ENCODE results near the gene DBNL. TPM values are rescaled to one million over a fixed set of nuclear protein-coding genes. Genes with fewer than 3 reads are reported as not detected.

DBNL gene
- total RNA-seq, 2 donors from 2014 or later = 118 to 120 TPM

GRCh38 chr7:44107116-44107960, 62.8 kb downstream of the DBNL start:
- H3K4me1 ChIP-seq (replicated peaks) = no peaks in the 10 kb centered on the region
- no peaks in the 10 kb centered on the region for H3K9me3 ChIP-seq
- intact Hi-C loops (cut with DNase I) = loop anchor here (10.0 kb wide), 1 partner anchor 387 kb away; the partner anchor contains the start of gene NUDCD3
- 85% methylated on average over 12 of the region's 18 CpGs for WGBS
- DNase-seq (ENCODE audit: low spot score) = no peak
- TF ChIP-seq CTCF (IDR thresholded peaks at IDR 0.05) = no peak
- no peak for TF ChIP-seq POLR2A (IDR thresholded peaks at IDR 0.05)
- TF ChIP-seq POLR2AphosphoS5 (IDR thresholded peaks at IDR 0.05) = no peak
- no peak overlapping the region for H3K4me3 ChIP-seq
- H3K36me3 ChIP-seq = no peaks in the 10 kb centered on the region
- H3K27ac ChIP-seq = no peak overlapping the region
- no peaks in the 10 kb centered on the region for H3K27me3 ChIP-seq (replicated peaks; ENCODE audit: insufficient read depth)

GRCh38 chr7:44107961-44108767, 63.7 kb downstream of the DBNL start:
- no peaks in the 10 kb centered on the region for H3K36me3 ChIP-seq
- intact Hi-C loops (cut with DNase I) = loop anchor here (10.0 kb wide), 1 partner anchor 387 kb away; the partner anchor contains the start of gene NUDCD3

GRCh38 chr7:44108768-44109750, 64.6 kb downstream of the DBNL start:
- no peaks in the 10 kb centered on the region for H3K27me3 ChIP-seq (replicated peaks; ENCODE audit: insufficient read depth)
- H3K27ac ChIP-seq = no peak overlapping the region
- no peak for TF ChIP-seq CTCF (IDR thresholded peaks at IDR 0.05)
- no peak for TF ChIP-seq POLR2A (IDR thresholded peaks at IDR 0.05)
- TF ChIP-seq POLR2AphosphoS5 (IDR thresholded peaks at IDR 0.05) = no peak
- WGBS = 83% methylated on average over 20 of the region's 21 CpGs
- H3K36me3 ChIP-seq = no peaks in the 10 kb centered on the region
- H3K9me3 ChIP-seq = no peaks in the 10 kb centered on the region
- intact Hi-C loops (cut with DNase I) = loop anchor here (10.0 kb wide), 1 partner anchor 386 kb away; the partner anchor contains the start of gene NUDCD3
- no peak for DNase-seq (ENCODE audit: low spot score)
- no peak overlapping the region for H3K4me3 ChIP-seq
- H3K4me1 ChIP-seq (replicated peaks) = no peaks in the 10 kb centered on the region

More at GRCh38 chr7:44107961-44108767, 63.7 kb downstream of the DBNL start:
- no peak overlapping the region for H3K27ac ChIP-seq
- H3K4me1 ChIP-seq (replicated peaks) = no peaks in the 10 kb centered on the region
- no peak for TF ChIP-seq POLR2A (IDR thresholded peaks at IDR 0.05)
- no peaks in the 10 kb centered on the region for H3K9me3 ChIP-seq
- H3K4me3 ChIP-seq = no peak overlapping the region
- DNase-seq (ENCODE audit: low spot score) = no peak
- 81% methylated on average over 21 of the region's 21 CpGs for WGBS
- no peaks in the 10 kb centered on the region for H3K27me3 ChIP-seq (replicated peaks; ENCODE audit: insufficient read depth)

GRCh38 chr7:44109991-44110390, 65.5 kb downstream of the DBNL start:
- Histone ChIP-seq H3K27ac (no peak overlapping the region), H3K4me3 (no peak overlapping the region), H3K9me3 (no peaks in the 10 kb centered on the region), H3K27me3 (replicated peaks; ENCODE audit: insufficient read depth) (no peaks in the 10 kb centered on the region), H3K36me3 (no peaks in the 10 kb centered on the region), H3K4me1 (replicated peaks) (no peaks in the 10 kb centered on the region)
- no peak for DNase-seq (ENCODE audit: low spot score)
- TF ChIP-seq POLR2AphosphoS5 (IDR thresholded peaks at IDR 0.05) = no peak
- TF ChIP-seq POLR2A (IDR thresholded peaks at IDR 0.05) = no peak
- no peak for TF ChIP-seq CTCF (IDR thresholded peaks at IDR 0.05)
- intact Hi-C loops (cut with DNase I) = loop anchor here (10.0 kb wide), 1 partner anchor 385 kb away; the partner anchor contains the start of gene NUDCD3
- WGBS = 92% methylated on average over 18 of the region's 18 CpGs
